HL-60 (cell line): ENCODE data around the gene FBXL15.

Experiments used
- DNase-seq, 2 experiments: peaks; one replicate each; pipeline ENCODE4 v3.0.0-alpha.2; 2010 to 2020; ENCODE audit warnings: low read depth in 1 of 2, low spot score in 1 of 2
- H3K27ac ChIP-seq: fragments of 250-450 bp; sonication (Bioruptor Pico); replicated peaks from 2 replicates; pipeline ENCODE4 v1.5.1; 2020; ENCODE audit warnings: mild to moderate bottlenecking, moderate library complexity
- H3K27me3 ChIP-seq: fragments of 250-450 bp; sonication (Bioruptor Pico); 2 replicates; pipeline ENCODE4 v1.5.1; 2021; ENCODE audit warnings: mild to moderate bottlenecking, moderate library complexity; ENCODE audit not compliant: insufficient read depth, poor library complexity, severe bottlenecking
- H3K4me3 ChIP-seq: replicated peaks from 2 replicates; pipeline ENCODE4 v1.5.1; 2011; ENCODE audit warnings: mild to moderate bottlenecking, control low read depth, low read length; ENCODE audit not compliant: insufficient read depth
- CTCF ChIP-seq: IDR thresholded peaks from one replicate; pipeline ENCODE4 v1.5.1; 2011; ENCODE audit warnings: low read length, control low read depth, inconsistent platforms; ENCODE audit not compliant: insufficient read depth
- GABPA ChIP-seq: IDR thresholded peaks from 2 replicates; pipeline ENCODE4 v1.6.1; 2012; ENCODE audit warnings: low read depth
- POLR2AphosphoS5 ChIP-seq: IDR thresholded peaks from 2 replicates; pipeline ENCODE4 v1.6.1; 2012; ENCODE audit warnings: low read depth
- REST ChIP-seq: IDR thresholded peaks from 2 replicates; pipeline ENCODE4 v1.6.1; 2012; ENCODE audit warnings: low read depth; ENCODE audit not compliant: insufficient replicate concordance
- SPI1 ChIP-seq: IDR thresholded peaks from 2 replicates; pipeline ENCODE4 v1.6.1; 2012; ENCODE audit warnings: low read depth, mild to moderate bottlenecking, borderline replicate concordance

The FBXL15 gene

GRCh38 chr10:102405108-102405571, 15.5 kb upstream of the FBXL15 start:
- H3K27me3 ChIP-seq, result peaks cover 28% of the 10 kb centered on the region
- DNase-seq, result no peak

GRCh38 chr10:102405632-102406031, 15.0 kb upstream of the FBXL15 start:
- no peak for DNase-seq
- TF ChIP-seq REST (no peak), POLR2AphosphoS5 (no peak), SPI1 (no peak), GABPA (no peak), CTCF (no peak)
- Histone ChIP-seq H3K4me3 (no peak overlapping the region), H3K27ac (no peak overlapping the region), H3K27me3 (peaks cover 33% of the 10 kb centered on the region)

More at GRCh38 chr10:102405108-102405571, 15.5 kb upstream of the FBXL15 start:
- TF ChIP-seq CTCF (no peak), SPI1 (no peak), REST (no peak), GABPA (no peak), POLR2AphosphoS5 (no peak)
- Histone ChIP-seq H3K27ac (no peak overlapping the region), H3K4me3 (no peak overlapping the region)

- TF ChIP-seq SPI1, result no peak
- no peak for DNase-seq
- Histone ChIP-seq H3K4me3 (no peak overlapping the region), H3K27me3 (peaks cover 42% of the 10 kb centered on the region), H3K27ac (no peak overlapping the region)
These were observed 13.8 kb upstream of the FBXL15 start for GRCh38 chr10:102406815-102407214.

- no peak for TF ChIP-seq POLR2AphosphoS5
- TF ChIP-seq CTCF, result no peak
- TF ChIP-seq REST, result no peak
- TF ChIP-seq SPI1, result no peak
- TF ChIP-seq GABPA, result no peak
- DNase-seq, result no peak
- H3K4me3 ChIP-seq, result no peak overlapping the region
- no peak overlapping the region for H3K27ac ChIP-seq
- peaks cover 49% of the 10 kb centered on the region for H3K27me3 ChIP-seq
These were observed 13.1 kb upstream of the FBXL15 start for GRCh38 chr10:102407425-102408130.
